ENCODE measurements around the gene IFNG. TPM values are rescaled to one million over a fixed set of nuclear protein-coding genes. Genes with fewer than 3 reads are reported as not detected.

IFNG gene
- total and polyA plus RNA-seq, 9 of the 15 experiments (the other 6 are each of a cell fraction or from before 2014, with no cell fraction given) = 0.38 TPM; not detected in 8

GRCh38 chr12:68200854-68201253 lies 41.3 kb upstream of the IFNG start (continued):
- TF ChIP-seq NR4A1 (CRISPR knock-in tag; IDR thresholded peaks at IDR 0.05) (no peak), NR4A1 (tag; IDR thresholded peaks at IDR 0.05) (peak; percentile 68; the same call in 1 of the 2 replicates), ZNF584 (CRISPR knock-in tag; IDR thresholded peaks at IDR 0.05; ENCODE audit: low read depth) (peak; percentile 62; the same call in 1 of the 2 replicates), TFAP4 (CRISPR knock-in tag; IDR thresholded peaks at IDR 0.05; ENCODE audit: borderline replicate concordance) (no peak), ZNF124 (CRISPR knock-in tag; IDR thresholded peaks at IDR 0.05) (no peak), GTF2A2 (tag; IDR thresholded peaks at IDR 0.05) (no peak), SOX6 (IDR thresholded peaks at IDR 0.05) (peak; percentile 36; the same call in 1 of the 2 replicates), ZNF175 (CRISPR knock-in tag; IDR thresholded peaks at IDR 0.05; ENCODE audit: low read depth) (0 out of 2 replicates have a peak, but pooled peaks have one; percentile 24), TEAD2 (tag; IDR thresholded peaks at IDR 0.05) (no peak), ZNF766 (CRISPR knock-in tag; conservative IDR thresholded peaks at IDR 0.05) (0 out of 2 replicates have a peak, but pooled peaks have one; percentile 23), STAT6 (CRISPR knock-in tag; IDR thresholded peaks at IDR 0.05) (no peak), GABPB1 (CRISPR knock-in tag; IDR thresholded peaks at IDR 0.05) (no peak), PTTG1 (tag; IDR thresholded peaks at IDR 0.05; ENCODE audit: low read depth) (peak; percentile 70)

All from K562 (cell line).